Endodermal cell (in vitro differentiated cells): ENCODE data around the gene HEATR3. TPM values are rescaled to one million over a fixed set of nuclear protein-coding genes. Genes with fewer than 3 reads are reported as not detected.

Source experiments
- DNase-seq: peaks from one replicate; pipeline ENCODE4 v3.0.0-alpha.2; 2017
- H3K27ac ChIP-seq: 2 replicates; pipeline ENCODE4 v1.5.1; 2013; ENCODE audit warnings: mild to moderate bottlenecking, low read depth, low read length, moderate library complexity
- H3K27me3 ChIP-seq: 2 replicates; pipeline ENCODE4 v1.6.1; 2013; ENCODE audit warnings: mild to moderate bottlenecking, low read length, moderate library complexity; ENCODE audit not compliant: insufficient read depth, control insufficient read depth, poor library complexity, severe bottlenecking
- H3K36me3 ChIP-seq: 2 replicates; pipeline ENCODE4 v1.7.0; 2013; ENCODE audit warnings: mild to moderate bottlenecking, low read length, moderate library complexity; ENCODE audit not compliant: control insufficient read depth, insufficient read depth
- H3K4me1 ChIP-seq: one replicate; pipeline ENCODE4 v1.7.0; 2013; ENCODE audit warnings: low read length; ENCODE audit not compliant: control insufficient read depth, insufficient read depth
- H3K4me3 ChIP-seq: 2 replicates; pipeline ENCODE4 v1.5.1; 2013; ENCODE audit warnings: mild to moderate bottlenecking, low read length, moderate library complexity
- H3K9ac ChIP-seq: 2 replicates; pipeline ENCODE4 v1.6.1; 2013; ENCODE audit warnings: mild to moderate bottlenecking, low read length, moderate library complexity; ENCODE audit not compliant: poor library complexity, severe bottlenecking; ENCODE audit errors: extremely low read depth
- H3K9me3 ChIP-seq: 2 replicates; pipeline ENCODE4 v1.6.1; 2013; ENCODE audit warnings: mild to moderate bottlenecking, low read length, moderate library complexity; ENCODE audit not compliant: control insufficient read depth
- H3K27ac Mint-ChIP-seq: 2 replicates; pipeline ENCODE4 v1.8.0; 2020; ENCODE audit warnings: mixed read lengths
- H3K27me3 Mint-ChIP-seq: 2 replicates; pipeline ENCODE4 v1.8.0; 2021; ENCODE audit warnings: mild to moderate bottlenecking, mixed read lengths; ENCODE audit not compliant: insufficient read depth
- H3K36me3 Mint-ChIP-seq: 2 replicates; pipeline ENCODE4 v1.8.0; 2020; ENCODE audit warnings: low read depth, mixed read lengths
- H3K4me1 Mint-ChIP-seq: 2 replicates; pipeline ENCODE4 v1.8.0; 2020; ENCODE audit warnings: mixed read lengths
- H3K4me3 Mint-ChIP-seq: 2 replicates; pipeline ENCODE4 v1.8.0; 2020; ENCODE audit warnings: mild to moderate bottlenecking, moderate library complexity, mixed read lengths
- H3K9me3 Mint-ChIP-seq: 2 replicates; pipeline ENCODE4 v1.8.0; 2020; ENCODE audit warnings: mild to moderate bottlenecking, mixed read lengths
- CTCF ChIP-seq: fragments of 200-600 bp; sonication (generic); conservative IDR thresholded peaks from 2 replicates; pipeline ENCODE4 v1.5.0; 2021; ENCODE audit warnings: antibody characterized with exemption, mild to moderate bottlenecking
- WGBS, 2 experiments: methylation state at CpG; one replicate each; pipeline versions ENCODE4 v1.1.5 to v1.1.7; 2013; ENCODE audit warnings: missing lambda C conversion rate in 2 of 2, mixed read lengths in 1 of 2; ENCODE audit not compliant: insufficient coverage in 1 of 2, insufficient read length in 1 of 2; 5-methylcytosine and 5-hydroxymethylcytosine counted together
- total RNA-seq, 2 donors: library from RNA; stranded (reverse); fragmentation: NEBNext Ultra II Directional in 1 of 2; extraction: Animal tissue kit (Norgen Biotek cat#: 25700) in 1 of 2; gene quantifications; 2 replicates in 1 of 2; 3 replicates in 1 of 2; pipeline ENCODE4 v1.2.1, GENCODE V29; 2021

The HEATR3 gene
- total RNA-seq, 2 donors from 2014 or later, result 13.0 to 14.9 TPM

- no peaks in the 10 kb centered on the region for H3K4me1 ChIP-seq
- DNase-seq, result no peak
Observed at GRCh38 chr16:50036426-50036825, 29.3 kb upstream of the HEATR3 start.

GRCh38 chr16:50037662-50038220 is 28.0 kb upstream of the HEATR3 start:
- H3K36me3 ChIP-seq, result peaks cover 28% of the 10 kb centered on the region
- H3K27me3 ChIP-seq, result no peaks in the 10 kb centered on the region
- DNase-seq, result no peak
- no peaks in the 10 kb centered on the region for H3K4me1 ChIP-seq
- H3K9ac ChIP-seq, result no peak overlapping the region
- Mint-ChIP-seq H3K9me3 (no peaks in the 10 kb centered on the region), H3K4me3 (no peak overlapping the region), H3K27ac (no peak overlapping the region), H3K4me1 (peaks cover 11% of the 10 kb centered on the region), H3K36me3 (peaks cover 27% of the 10 kb centered on the region), H3K27me3 (peaks cover 2% of the 10 kb centered on the region)
- H3K27ac ChIP-seq, result no peak overlapping the region
- WGBS, 2 experiments, result 100% methylated on average over 1 of the region's 2 CpGs; no CpG with 5 or more reads in 1 of the 2 experiments
- no peaks in the 10 kb centered on the region for H3K9me3 ChIP-seq
- no peak for TF ChIP-seq CTCF
- no peak overlapping the region for H3K4me3 ChIP-seq

More at GRCh38 chr16:50036426-50036825, 29.3 kb upstream of the HEATR3 start:
- no peaks in the 10 kb centered on the region for H3K9me3 Mint-ChIP-seq
- Histone ChIP-seq H3K9me3 (no peaks in the 10 kb centered on the region), H3K27me3 (no peaks in the 10 kb centered on the region), H3K36me3 (peaks cover 40% of the 10 kb centered on the region), H3K27ac (no peak overlapping the region), H3K4me3 (no peak overlapping the region), H3K9ac (no peak overlapping the region)
- peaks cover 11% of the 10 kb centered on the region for H3K4me1 Mint-ChIP-seq
- H3K27me3 Mint-ChIP-seq, result no peaks in the 10 kb centered on the region
- 100% methylated on average over 3 of the region's 3 CpGs; no CpG with 5 or more reads in 1 of the 2 experiments for WGBS, 2 experiments
- no peak overlapping the region for H3K27ac Mint-ChIP-seq
- H3K4me3 Mint-ChIP-seq, result no peak overlapping the region
- TF ChIP-seq CTCF, result no peak
- H3K36me3 Mint-ChIP-seq, result peaks cover 36% of the 10 kb centered on the region

- H3K9me3 Mint-ChIP-seq, result no peaks in the 10 kb centered on the region
- TF ChIP-seq CTCF, result no peak
- 90 to 94% methylated on average over 3 to 4 of the region's 4 CpGs for WGBS, 2 experiments
- H3K27ac ChIP-seq, result no peak overlapping the region
- H3K4me3 ChIP-seq, result no peak overlapping the region
- peaks cover 15% of the 10 kb centered on the region for H3K4me1 Mint-ChIP-seq
- peaks cover 28% of the 10 kb centered on the region for H3K36me3 ChIP-seq
- H3K4me1 ChIP-seq, result no peaks in the 10 kb centered on the region
- no peak overlapping the region for H3K4me3 Mint-ChIP-seq
- DNase-seq, result no peak
- no peaks in the 10 kb centered on the region for H3K27me3 ChIP-seq
- peaks cover 22% of the 10 kb centered on the region for H3K36me3 Mint-ChIP-seq
- no peak overlapping the region for H3K9ac ChIP-seq
- H3K27me3 Mint-ChIP-seq, result peaks cover 2% of the 10 kb centered on the region
- H3K9me3 ChIP-seq, result no peaks in the 10 kb centered on the region
- H3K27ac Mint-ChIP-seq, result no peak overlapping the region
Observed at GRCh38 chr16:50038286-50038685, 27.5 kb upstream of the HEATR3 start.
